Fibroblast of lung (primary cell): Measurements from ENCODE around the gene PTPN2. TPM values are rescaled to one million over a fixed set of nuclear protein-coding genes. Genes with fewer than 3 reads are reported as not detected.

Experiments
- DNase-seq, 2 donors: peaks; one replicate each; pipeline versions ENCODE4 v3.0.0 to v3.0.0-alpha.2; 2010; ENCODE audit warnings: low read depth in 2 of 2
- H2AFZ ChIP-seq: 2 replicates; pipeline ENCODE4 v1.5.1; 2012; ENCODE audit warnings: low read length, control low read depth, inconsistent platforms
- H3K27ac ChIP-seq: 2 replicates; pipeline ENCODE4 v1.5.1; 2011; ENCODE audit warnings: low read length, control low read depth; ENCODE audit not compliant: insufficient read depth
- H3K27me3 ChIP-seq: 2 replicates; pipeline ENCODE4 v1.5.1; 2011; ENCODE audit warnings: mild to moderate bottlenecking, low read length; ENCODE audit not compliant: control insufficient read depth, insufficient read depth
- H3K36me3 ChIP-seq: 2 replicates; pipeline ENCODE4 v1.5.1; 2011; ENCODE audit warnings: low read length; ENCODE audit not compliant: control insufficient read depth, insufficient read depth
- H3K4me1 ChIP-seq: 2 replicates; pipeline ENCODE4 v1.5.1; 2011; ENCODE audit warnings: low read length; ENCODE audit not compliant: control insufficient read depth, insufficient read depth; ENCODE audit errors: extremely low read depth
- H3K4me2 ChIP-seq: 2 replicates; pipeline ENCODE4 v1.5.1; 2011; ENCODE audit warnings: low read length, control low read depth; ENCODE audit not compliant: insufficient read depth; ENCODE audit errors: extremely low read depth
- H3K4me3 ChIP-seq, 4 experiments: fragments of 200-600 bp in 1 of 4; sonication (generic) in 1 of 4; replicated peaks in 1 of 4; 2 replicates each; pipeline ENCODE4 v1.5.1; 2011 to 2016; ENCODE audit warnings: low read length in 4 of 4, low read depth in 3 of 4, mild to moderate bottlenecking in 3 of 4, control low read depth in 2 of 4, inconsistent platforms in 1 of 4, mixed read lengths in 1 of 4; ENCODE audit not compliant: insufficient read depth in 1 of 4; ENCODE audit errors: control extremely low read depth in 1 of 4
- H3K79me2 ChIP-seq: 2 replicates; pipeline ENCODE4 v1.5.1; 2012; ENCODE audit warnings: mild to moderate bottlenecking, low read length, inconsistent platforms; ENCODE audit not compliant: control insufficient read depth, insufficient read depth
- H3K9ac ChIP-seq: 2 replicates; pipeline ENCODE4 v1.5.1; 2011; ENCODE audit warnings: mild to moderate bottlenecking, low read length, control low read depth; ENCODE audit not compliant: insufficient read depth
- H3K9me3 ChIP-seq: 2 replicates; pipeline ENCODE4 v1.5.1; 2012; ENCODE audit warnings: low read depth, low read length; ENCODE audit not compliant: control insufficient read depth, insufficient read depth
- H4K20me1 ChIP-seq: 2 replicates; pipeline ENCODE4 v1.5.1; 2011; ENCODE audit warnings: low read length; ENCODE audit not compliant: control insufficient read depth, insufficient read depth; ENCODE audit errors: extremely low read depth
- EZH2 ChIP-seq: IDR thresholded peaks from 2 replicates; pipeline ENCODE4 v1.5.1; 2012; ENCODE audit warnings: low read length, control low read depth, mild to moderate bottlenecking; ENCODE audit errors: missing control alignments
- polyA plus RNA-seq, 2 donors: library from polyadenylated mRNA; depleted of rRNA in 1 of 2; stranded (reverse) in 1 of 2; unstranded in 1 of 2; fragments of >200 nt; gene quantifications; 2 replicates each; pipeline ENCODE4 v1.2.1, GENCODE V29; 2011 to 2012; ENCODE audit warnings: missing spikeins in 1 of 2
- total RNA-seq: library from RNA; depleted of rRNA; stranded (reverse); fragments of >200 nt; gene quantifications from 2 replicates; pipeline ENCODE4 v1.2.1, GENCODE V29; 2014
- TF ChIP-seq, protein P1 (sequence below), 2 donors: IDR thresholded peaks in 1 of 2; conservative IDR thresholded peaks in 1 of 2; 1 replicate in 1 of 2; 2 replicates in 1 of 2; pipeline ENCODE4 v1.5.1; 2011 to 2012; ENCODE audit warnings: low read length in 2 of 2, control low read depth in 1 of 2, inconsistent platforms in 1 of 2, low read depth in 1 of 2, mild to moderate bottlenecking in 1 of 2

PTPN2 gene
- total and polyA plus RNA-seq, 2 donors (not counting 1 experiment from before 2014, with no cell fraction given): 23.6 to 23.7 TPM

- H3K27me3 ChIP-seq: no peaks in the 10 kb centered on the region
- no peaks in the 10 kb centered on the region for H3K4me1 ChIP-seq
- H3K4me2 ChIP-seq: no peak overlapping the region
- TF ChIP-seq, protein P1, sequence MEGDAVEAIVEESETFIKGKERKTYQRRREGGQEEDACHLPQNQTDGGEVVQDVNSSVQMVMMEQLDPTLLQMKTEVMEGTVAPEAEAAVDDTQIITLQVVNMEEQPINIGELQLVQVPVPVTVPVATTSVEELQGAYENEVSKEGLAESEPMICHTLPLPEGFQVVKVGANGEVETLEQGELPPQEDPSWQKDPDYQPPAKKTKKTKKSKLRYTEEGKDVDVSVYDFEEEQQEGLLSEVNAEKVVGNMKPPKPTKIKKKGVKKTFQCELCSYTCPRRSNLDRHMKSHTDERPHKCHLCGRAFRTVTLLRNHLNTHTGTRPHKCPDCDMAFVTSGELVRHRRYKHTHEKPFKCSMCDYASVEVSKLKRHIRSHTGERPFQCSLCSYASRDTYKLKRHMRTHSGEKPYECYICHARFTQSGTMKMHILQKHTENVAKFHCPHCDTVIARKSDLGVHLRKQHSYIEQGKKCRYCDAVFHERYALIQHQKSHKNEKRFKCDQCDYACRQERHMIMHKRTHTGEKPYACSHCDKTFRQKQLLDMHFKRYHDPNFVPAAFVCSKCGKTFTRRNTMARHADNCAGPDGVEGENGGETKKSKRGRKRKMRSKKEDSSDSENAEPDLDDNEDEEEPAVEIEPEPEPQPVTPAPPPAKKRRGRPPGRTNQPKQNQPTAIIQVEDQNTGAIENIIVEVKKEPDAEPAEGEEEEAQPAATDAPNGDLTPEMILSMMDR (conservative IDR thresholded peaks at IDR 0.05 in 1 of 2, IDR thresholded peaks at IDR 0.05 in 1 of 2; ENCODE audit: low read depth in 1 of 2, low read length in 2 of 2): no peak
- no peak for TF ChIP-seq EZH2
- H3K9ac ChIP-seq: no peak overlapping the region
- no peaks in the 10 kb centered on the region for H3K36me3 ChIP-seq
- H3K27ac ChIP-seq: no peak overlapping the region
- DNase-seq: no peak
- no peaks in the 10 kb centered on the region for H4K20me1 ChIP-seq
- H3K9me3 ChIP-seq: no peaks in the 10 kb centered on the region
- no peak overlapping the region for H2AFZ ChIP-seq
- peaks cover 7% of the 10 kb centered on the region for H3K79me2 ChIP-seq
- H3K4me3 ChIP-seq: no peak overlapping the region
Observed at GRCh38 chr18:12861637-12862036, 22.4 kb downstream of the PTPN2 start.

- Histone ChIP-seq H3K36me3 (no peaks in the 10 kb centered on the region), H3K27ac (no peak overlapping the region), H3K4me1 (no peaks in the 10 kb centered on the region), H3K27me3 (no peaks in the 10 kb centered on the region), H3K9me3 (no peaks in the 10 kb centered on the region), H3K4me3 (no peak overlapping the region), H2AFZ (no peak overlapping the region), H3K4me2 (no peak overlapping the region), H3K9ac (no peak overlapping the region), H4K20me1 (no peaks in the 10 kb centered on the region), H3K79me2 (peaks cover 7% of the 10 kb centered on the region)
- DNase-seq: no peak
- no peak for TF ChIP-seq EZH2
- TF ChIP-seq, protein P1 (conservative IDR thresholded peaks at IDR 0.05 in 1 of 2, IDR thresholded peaks at IDR 0.05 in 1 of 2; ENCODE audit: low read depth in 1 of 2, low read length in 2 of 2): no peak
Observed at GRCh38 chr18:12860530-12860929, 23.5 kb downstream of the PTPN2 start.

GRCh38 chr18:12858991-12859390 is 25.0 kb downstream of the PTPN2 start:
- Histone ChIP-seq H3K27ac (no peak overlapping the region), H2AFZ (no peak overlapping the region), H3K4me1 (no peaks in the 10 kb centered on the region), H3K4me2 (no peak overlapping the region), H3K36me3 (no peaks in the 10 kb centered on the region), H3K27me3 (no peaks in the 10 kb centered on the region), H3K9me3 (no peaks in the 10 kb centered on the region), H3K79me2 (peaks cover 7% of the 10 kb centered on the region), H3K9ac (no peak overlapping the region), H3K4me3 (no peak overlapping the region), H4K20me1 (no peaks in the 10 kb centered on the region)
- no peak for DNase-seq
- TF ChIP-seq EZH2: no peak
- TF ChIP-seq, protein P1 (conservative IDR thresholded peaks at IDR 0.05 in 1 of 2, IDR thresholded peaks at IDR 0.05 in 1 of 2; ENCODE audit: low read depth in 1 of 2, low read length in 2 of 2): no peak
